DMS114 treated with DMSO at 0.1 percent for 48 hours (cell line): ENCODE data around the gene IFI27L1.

Source experiments
- DNase-seq: peaks from one replicate; lab custom pipeline; 2025; ENCODE audit not compliant: unreplicated experiment; lab: John Stamatoyannopoulos, UW

Gene IFI27L1

GRCh38 chr14:94113490-94113889 lies 32.4 kb downstream of the IFI27L1 start:
- DNase-seq: no peak

DNA sequence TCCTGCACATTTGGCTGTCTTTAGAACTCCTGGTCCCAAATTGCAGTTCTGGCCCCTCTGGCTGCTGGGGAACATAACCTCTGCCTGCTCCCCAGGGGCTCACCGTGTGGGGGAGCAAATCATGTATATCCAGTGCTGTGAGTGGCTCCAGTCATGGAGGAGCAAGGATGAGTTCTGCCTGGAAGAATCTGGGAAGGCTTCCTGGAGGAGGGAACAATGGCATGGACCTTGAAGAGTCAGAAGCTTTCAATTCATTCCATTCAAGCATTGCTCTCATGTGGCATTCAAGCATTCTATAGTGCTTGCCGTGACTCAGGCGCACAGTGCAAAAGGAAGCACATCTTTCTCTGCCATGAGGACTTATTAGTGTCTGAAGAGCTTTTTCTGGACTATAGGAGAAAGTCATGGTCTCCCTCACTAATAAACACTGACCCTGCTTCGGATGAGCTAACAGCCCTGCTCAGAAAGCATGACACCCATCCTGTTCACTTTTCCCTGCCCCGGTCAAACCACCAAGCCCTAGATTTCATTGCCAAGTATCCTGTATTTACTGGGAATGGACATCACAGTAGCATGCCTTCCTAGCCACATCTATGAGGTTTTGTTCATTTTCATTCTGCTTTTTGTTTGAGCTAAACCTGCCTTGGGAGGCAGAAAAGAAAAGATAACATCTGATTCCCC lies 32.9 kb downstream of the IFI27L1 start:
- DNase-seq: no peak

- no peak for DNase-seq
These were observed 33.5 kb downstream of the IFI27L1 start for GRCh38 chr14:94114589-94115057.

- no peak for DNase-seq
These were observed 34.0 kb downstream of the IFI27L1 start for GRCh38 chr14:94115058-94115591.

DNA sequence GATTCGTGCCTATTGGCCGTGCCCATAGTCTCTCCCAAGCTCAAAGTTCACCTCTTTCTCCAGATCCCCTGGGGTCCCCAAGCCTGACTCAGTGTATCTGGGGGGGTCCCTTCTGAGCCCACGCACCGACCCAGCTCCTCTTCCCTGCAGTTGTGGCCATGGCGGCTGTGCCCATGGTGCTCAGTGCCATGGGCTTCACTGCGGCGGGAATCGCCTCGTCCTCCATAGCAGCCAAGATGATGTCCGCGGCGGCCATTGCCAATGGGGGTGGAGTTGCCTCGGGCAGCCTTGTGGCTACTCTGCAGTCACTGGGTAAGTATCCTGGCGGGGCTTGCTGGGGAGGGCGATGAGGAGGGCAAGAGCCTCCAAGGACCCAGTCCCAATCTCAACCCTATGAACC lies 34.5 kb downstream of the IFI27L1 start:
- no peak for DNase-seq

DNA sequence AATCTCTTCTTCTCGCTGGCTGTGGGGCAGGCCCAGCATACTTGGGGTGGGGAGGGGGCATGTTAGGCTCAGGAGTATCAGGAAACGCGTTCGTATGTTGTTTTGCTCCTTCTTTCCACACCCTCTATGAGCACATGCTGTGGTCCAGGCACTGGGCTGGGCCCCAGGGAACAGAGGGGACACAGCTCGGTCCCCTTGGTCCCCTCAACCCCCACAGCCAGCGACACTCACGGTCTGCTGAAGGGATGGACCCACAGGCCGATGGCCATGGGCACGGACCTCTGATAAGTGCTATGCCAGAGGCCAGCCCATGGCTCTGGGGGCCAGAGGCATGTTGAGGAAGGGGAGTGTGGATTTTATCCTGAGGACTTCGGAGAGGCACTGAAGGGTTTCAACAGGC lies 35.6 kb downstream of the IFI27L1 start:
- no peak for DNase-seq

DNA sequence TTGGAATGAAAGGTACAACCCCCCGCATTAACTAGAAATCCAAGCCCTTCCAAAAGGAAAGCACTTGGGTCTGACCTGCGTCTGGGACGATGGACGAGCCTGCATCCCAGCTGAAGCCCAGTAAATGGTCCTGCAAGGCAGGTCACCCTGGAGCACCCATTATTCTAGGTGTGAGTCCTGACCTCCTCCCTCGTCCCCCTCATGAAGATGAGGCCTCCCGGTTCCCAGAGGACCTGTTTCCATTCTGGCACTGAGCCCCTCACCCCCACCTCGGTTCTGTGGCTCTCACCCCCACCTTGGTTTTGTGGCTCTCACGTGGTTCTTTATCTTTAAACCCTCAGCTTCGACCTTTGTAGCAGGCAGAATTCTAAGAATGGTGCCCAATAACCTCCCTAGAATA lies 36.7 kb downstream of the IFI27L1 start:
- DNase-seq: no peak

DNA sequence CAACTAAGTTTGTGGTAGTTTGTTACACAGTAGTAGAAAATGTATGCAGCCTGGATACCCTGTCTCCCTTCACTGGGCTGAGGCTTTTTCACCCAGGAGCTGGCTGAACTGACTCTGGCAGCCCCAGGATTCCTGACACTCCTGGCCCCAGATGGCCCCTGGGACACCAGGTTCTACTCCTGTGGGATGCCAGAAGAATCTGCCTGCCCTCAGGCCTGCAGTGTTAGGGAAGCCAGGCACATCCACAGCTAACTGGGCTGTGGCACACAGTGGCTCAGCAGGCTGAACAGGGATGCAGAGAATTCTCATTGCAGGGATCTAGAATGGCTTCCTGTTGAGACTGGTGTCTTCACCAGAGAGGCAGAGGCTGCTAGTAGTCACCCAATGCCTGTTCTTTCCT lies 38.0 kb downstream of the IFI27L1 start:
- no peak for DNase-seq

DNA sequence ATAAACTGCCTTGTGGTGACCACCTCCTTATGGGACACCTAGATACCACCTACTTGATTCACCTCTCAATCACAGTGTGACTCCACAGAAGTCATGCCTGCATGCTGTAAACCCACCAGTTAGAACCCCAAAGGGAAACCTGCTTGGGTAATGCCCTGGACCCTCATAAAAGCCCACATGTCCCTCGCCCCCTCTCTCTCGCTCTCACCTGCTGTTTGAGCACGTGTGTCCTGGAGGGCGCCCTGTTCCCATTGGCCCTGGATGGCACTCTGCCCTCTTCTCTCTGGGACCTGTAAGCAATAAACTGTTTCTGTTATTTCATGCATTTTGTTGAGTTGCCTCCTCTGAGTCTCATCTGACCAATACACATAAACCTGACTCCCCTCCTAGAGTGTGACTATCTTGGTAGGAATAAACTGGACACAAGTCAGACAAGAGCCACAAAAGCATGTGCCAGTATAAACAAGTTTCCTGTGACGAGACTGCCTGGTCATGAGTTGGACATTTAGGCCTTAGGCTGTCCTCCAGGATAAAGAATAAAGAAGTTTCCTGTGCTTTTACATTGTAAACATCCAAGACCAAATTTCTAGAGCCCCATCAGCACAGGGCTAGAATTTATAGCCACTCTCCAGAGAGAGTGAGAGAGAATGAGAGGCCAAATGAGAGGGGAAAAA lies 39.7 kb downstream of the IFI27L1 start:
- DNase-seq: no peak

GRCh38 chr14:94121485-94121884 lies 40.4 kb downstream of the IFI27L1 start:
- no peak for DNase-seq

- no peak for DNase-seq
These were observed 41.3 kb downstream of the IFI27L1 start for GRCh38 chr14:94122438-94122837.

- no peak for DNase-seq
These were observed 42.2 kb downstream of the IFI27L1 start for GRCh38 chr14:94123296-94123695.

- DNase-seq: no peak
These were observed 42.8 kb downstream of the IFI27L1 start for GRCh38 chr14:94123868-94124267.

- no peak for DNase-seq
These were observed 43.7 kb downstream of the IFI27L1 start for GRCh38 chr14:94124582-94125377.

DNA sequence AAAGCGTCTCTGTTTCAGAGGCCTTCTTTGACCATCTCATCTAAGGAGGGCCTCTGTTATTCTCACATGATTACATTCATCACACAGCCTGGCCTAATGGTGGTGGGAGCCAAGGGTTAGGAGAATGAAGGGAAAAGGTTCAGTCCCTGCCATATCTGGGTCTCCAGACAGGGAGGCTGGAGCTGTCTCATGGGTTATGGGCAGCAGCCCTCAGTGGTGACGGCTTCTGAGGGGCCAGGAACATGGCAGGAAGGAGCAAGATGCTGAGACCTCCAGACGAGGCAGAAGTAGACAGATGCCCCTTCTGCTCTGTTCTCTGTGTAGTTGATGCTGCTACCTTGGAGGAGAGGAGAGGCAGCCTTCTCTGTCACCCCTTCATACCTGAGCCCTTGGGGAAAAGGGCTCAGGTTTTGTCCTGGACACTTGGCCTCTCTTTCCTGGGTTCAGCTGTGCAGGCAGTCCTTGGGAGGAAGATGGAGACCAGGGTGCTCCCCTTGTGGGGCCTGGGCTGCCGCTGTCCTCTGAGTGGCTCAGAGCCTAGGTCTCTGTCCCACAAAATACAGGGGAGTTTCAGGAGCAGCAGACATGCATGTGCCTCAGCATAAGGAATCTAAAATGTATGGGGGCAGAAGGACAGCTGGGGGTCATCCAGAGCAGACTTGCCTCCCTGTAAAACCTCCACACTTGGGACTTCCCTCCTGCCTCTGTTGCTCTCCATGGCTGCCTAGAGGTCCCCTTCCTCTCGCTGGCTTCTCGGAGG lies 44.7 kb downstream of the IFI27L1 start:
- DNase-seq: no peak

- no peak for DNase-seq
These were observed 45.2 kb downstream of the IFI27L1 start for GRCh38 chr14:94126419-94126677.

- no peak for DNase-seq
These were observed 45.7 kb downstream of the IFI27L1 start for GRCh38 chr14:94126800-94127199.

DNA sequence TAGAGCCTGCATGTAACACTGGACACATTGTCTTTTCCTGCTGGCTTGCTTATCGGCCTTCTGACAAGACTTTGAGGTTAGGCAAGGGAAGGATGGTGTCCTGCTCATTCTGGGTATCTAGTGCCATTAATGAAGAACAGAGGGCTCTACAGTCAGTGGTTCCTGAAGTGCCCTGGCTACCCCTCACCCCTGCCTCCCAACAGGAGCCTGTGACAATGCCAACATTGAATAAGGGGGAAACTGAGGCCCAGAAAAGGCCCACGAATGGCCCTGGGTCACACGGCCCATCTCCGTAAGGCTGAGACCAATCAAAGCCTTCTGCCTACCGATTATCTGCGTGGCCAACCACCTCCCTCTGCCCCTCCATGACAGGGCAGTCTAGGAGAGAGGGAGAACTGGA lies 46.2 kb downstream of the IFI27L1 start:
- no peak for DNase-seq

DNA sequence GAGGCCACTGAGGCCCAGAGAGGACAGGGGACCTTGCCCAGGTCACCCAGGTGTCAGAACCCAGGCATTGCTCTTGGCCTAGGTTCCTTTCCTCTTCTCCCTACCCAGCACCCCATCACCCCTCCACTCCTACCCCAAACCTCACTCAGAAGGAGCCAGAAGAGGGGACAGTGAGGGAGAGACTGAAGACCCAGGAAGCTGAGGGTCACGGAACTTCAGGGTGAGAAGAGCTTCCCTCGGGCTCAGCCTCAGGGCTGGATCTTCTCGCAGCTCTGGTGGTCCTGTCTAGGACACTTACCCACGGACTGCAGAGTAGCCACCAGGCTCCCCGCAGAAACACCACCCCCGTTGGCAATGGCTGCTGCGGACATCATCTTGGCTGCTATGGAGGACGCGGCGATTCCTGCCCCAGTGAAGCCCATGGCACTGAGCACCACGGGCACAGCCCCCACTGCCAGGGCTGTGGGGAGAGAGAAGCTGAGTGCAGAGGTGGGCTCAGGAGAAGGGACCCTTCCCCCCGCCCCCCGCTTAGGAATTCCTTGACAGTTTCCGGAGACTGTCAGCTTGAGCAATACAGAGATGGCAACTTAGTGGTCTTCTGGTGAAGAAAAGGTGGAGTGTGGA lies 47.2 kb downstream of the IFI27L1 start:
- no peak for DNase-seq

DNA sequence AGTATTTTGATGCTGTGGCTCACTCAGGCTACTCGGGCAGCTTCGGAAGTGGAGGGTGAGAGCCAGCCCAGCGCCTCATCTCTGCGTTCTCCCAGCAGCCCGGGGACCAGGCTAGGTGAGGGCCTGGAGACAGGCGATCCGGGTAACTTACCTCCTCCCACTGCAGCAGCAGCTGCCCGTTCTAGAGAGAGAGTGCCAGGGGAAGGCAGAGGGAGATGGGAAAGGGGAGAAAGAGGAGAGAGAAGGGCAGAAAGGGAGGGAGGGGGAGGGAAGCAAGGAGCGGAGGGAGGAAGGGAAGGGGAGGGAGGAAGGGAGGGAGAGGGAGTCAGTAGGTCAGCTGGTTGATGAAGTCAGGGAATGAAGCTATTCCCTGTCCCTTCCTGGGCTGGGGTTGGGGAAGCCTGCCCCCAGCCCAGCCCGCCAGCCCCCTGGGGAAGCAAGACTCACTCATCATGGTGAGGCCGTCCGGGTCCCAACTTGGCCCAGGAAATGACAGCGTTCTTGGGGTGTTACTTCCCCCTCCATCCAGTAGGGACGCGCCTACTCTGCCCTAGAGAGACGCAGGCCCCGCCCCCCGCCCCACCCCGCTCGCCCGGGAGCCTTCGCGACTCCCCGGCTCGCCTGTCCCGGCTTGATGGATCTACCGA lies 48.1 kb downstream of the IFI27L1 start, which contains the start of gene IFI27L2:
IFI27L2 (minus strand) TSS at position 494 of the 647 bp plus-strand sequence; CDS start at position 454, 40 bp downstream.
- peak; percentile 58 for DNase-seq
